HFFc6 (cell line): Measurements from ENCODE around the gene MRPL4. TPM values are rescaled to one million over a fixed set of nuclear protein-coding genes. Genes with fewer than 3 reads are reported as not detected.
"Not testable (repeated sequence)": the region's sequence is repeated elsewhere in the genome, so short reads cannot be mapped to it uniquely, and the experiment has no call there.

Source experiments
- DNase-seq: peaks from one replicate; pipeline ENCODE4 v3.0.0-alpha.2; 2018
- H3K27ac Mint-ChIP-seq: 2 replicates; pipeline ENCODE4 v1.8.0; 2020; ENCODE audit warnings: mild to moderate bottlenecking, mixed read lengths
- H3K27me3 Mint-ChIP-seq: 2 replicates; pipeline ENCODE4 v1.8.0; 2021; ENCODE audit warnings: mild to moderate bottlenecking, moderate library complexity, mixed read lengths; ENCODE audit not compliant: insufficient read depth
- H3K36me3 Mint-ChIP-seq: 2 replicates; pipeline ENCODE4 v1.8.0; 2021; ENCODE audit warnings: low read depth, mixed read lengths
- H3K4me1 Mint-ChIP-seq: 2 replicates; pipeline ENCODE4 v1.8.0; 2020; ENCODE audit warnings: low read depth, mixed read lengths
- H3K4me3 Mint-ChIP-seq: 2 replicates; pipeline ENCODE4 v1.8.0; 2020; ENCODE audit warnings: mild to moderate bottlenecking, moderate library complexity, mixed read lengths
- H3K9me3 Mint-ChIP-seq: 2 replicates; pipeline ENCODE4 v1.8.0; 2020; ENCODE audit warnings: mild to moderate bottlenecking, mixed read lengths
- CTCF ChIP-seq: fragments of 200-600 bp; sonication (generic); IDR thresholded peaks from 2 replicates; pipeline ENCODE4 v1.5.0; 2021; ENCODE audit warnings: antibody characterized with exemption, mild to moderate bottlenecking
- total RNA-seq, 6 experiments: library from RNA; stranded (reverse); fragmentation: NEBNext Ultra II Directional; extraction: Animal tissue kit (Norgen Biotek cat#: 25700); gene quantifications; 2 replicates in 1 of 6; 3 replicates in 5 of 6; pipeline ENCODE4 v1.2.3, GENCODE V29; 2021

The MRPL4 gene
- total RNA-seq, 6 experiments from 2014 or later: 69.5 to 83.0 (median 72.0) TPM

GRCh38 chr19:10277795-10278589 is 26.0 kb downstream of the MRPL4 start:
- no peaks in the 10 kb centered on the region for H3K36me3 Mint-ChIP-seq

GRCh38 chr19:10278935-10279334 is 26.9 kb downstream of the MRPL4 start:
- peaks cover 3% of the 10 kb centered on the region; the same call in 1 of the 2 replicates for H3K27me3 Mint-ChIP-seq
- no peaks in the 10 kb centered on the region for H3K9me3 Mint-ChIP-seq
- H3K36me3 Mint-ChIP-seq: no peaks in the 10 kb centered on the region
- TF ChIP-seq CTCF: no peak
- no peak overlapping the region for H3K4me3 Mint-ChIP-seq
- peaks cover 14% of the 10 kb centered on the region for H3K4me1 Mint-ChIP-seq
- DNase-seq: no peak
- H3K27ac Mint-ChIP-seq: no peak overlapping the region

More at GRCh38 chr19:10277795-10278589, 26.0 kb downstream of the MRPL4 start:
- DNase-seq: no peak
- no peak overlapping the region for H3K4me3 Mint-ChIP-seq
- H3K9me3 Mint-ChIP-seq: no peaks in the 10 kb centered on the region
- H3K4me1 Mint-ChIP-seq: peaks cover 17% of the 10 kb centered on the region
- no peak overlapping the region for H3K27ac Mint-ChIP-seq
- TF ChIP-seq CTCF: no peak
- H3K27me3 Mint-ChIP-seq: peaks cover 3% of the 10 kb centered on the region; the same call in 1 of the 2 replicates

- no peaks in the 10 kb centered on the region for H3K9me3 Mint-ChIP-seq
- no peak overlapping the region for H3K27ac Mint-ChIP-seq
- no peak overlapping the region for H3K4me3 Mint-ChIP-seq
- no peak for TF ChIP-seq CTCF
- peaks cover 11% of the 10 kb centered on the region; the same call in 1 of the 2 replicates for H3K4me1 Mint-ChIP-seq
- DNase-seq: no peak
- no peaks in the 10 kb centered on the region for H3K36me3 Mint-ChIP-seq
- no peaks in the 10 kb centered on the region for H3K27me3 Mint-ChIP-seq
Measured at GRCh38 chr19:10279737-10280442, 27.9 kb downstream of the MRPL4 start.

GRCh38 chr19:10282043-10282442 is 30.0 kb downstream of the MRPL4 start:
- DNase-seq, H3K27ac Mint-ChIP-seq, H3K4me3 Mint-ChIP-seq, H3K27me3 Mint-ChIP-seq, H3K36me3 Mint-ChIP-seq, H3K9me3 Mint-ChIP-seq: not testable (repeated sequence)
- peaks cover 15% of the 10 kb centered on the region; the same call in 1 of the 2 replicates for H3K4me1 Mint-ChIP-seq

GRCh38 chr19:10283301-10284064 is 31.5 kb downstream of the MRPL4 start:
- Mint-ChIP-seq H3K9me3 (no peaks in the 10 kb centered on the region), H3K27me3 (no peaks in the 10 kb centered on the region), H3K27ac (no peak overlapping the region), H3K4me1 (peaks cover 10% of the 10 kb centered on the region), H3K36me3 (peaks cover 6% of the 10 kb centered on the region; the same call in 1 of the 2 replicates), H3K4me3 (no peak overlapping the region)
- no peak for TF ChIP-seq CTCF
- no peak for DNase-seq
